Measurements from ENCODE around the gene SPATA9. TPM values are rescaled to one million over a fixed set of nuclear protein-coding genes. Genes with fewer than 3 reads are reported as not detected.

The SPATA9 gene
- total RNA-seq, 6 donors from 2014 or later, result 0.23 TPM; not detected in 5

DNA sequence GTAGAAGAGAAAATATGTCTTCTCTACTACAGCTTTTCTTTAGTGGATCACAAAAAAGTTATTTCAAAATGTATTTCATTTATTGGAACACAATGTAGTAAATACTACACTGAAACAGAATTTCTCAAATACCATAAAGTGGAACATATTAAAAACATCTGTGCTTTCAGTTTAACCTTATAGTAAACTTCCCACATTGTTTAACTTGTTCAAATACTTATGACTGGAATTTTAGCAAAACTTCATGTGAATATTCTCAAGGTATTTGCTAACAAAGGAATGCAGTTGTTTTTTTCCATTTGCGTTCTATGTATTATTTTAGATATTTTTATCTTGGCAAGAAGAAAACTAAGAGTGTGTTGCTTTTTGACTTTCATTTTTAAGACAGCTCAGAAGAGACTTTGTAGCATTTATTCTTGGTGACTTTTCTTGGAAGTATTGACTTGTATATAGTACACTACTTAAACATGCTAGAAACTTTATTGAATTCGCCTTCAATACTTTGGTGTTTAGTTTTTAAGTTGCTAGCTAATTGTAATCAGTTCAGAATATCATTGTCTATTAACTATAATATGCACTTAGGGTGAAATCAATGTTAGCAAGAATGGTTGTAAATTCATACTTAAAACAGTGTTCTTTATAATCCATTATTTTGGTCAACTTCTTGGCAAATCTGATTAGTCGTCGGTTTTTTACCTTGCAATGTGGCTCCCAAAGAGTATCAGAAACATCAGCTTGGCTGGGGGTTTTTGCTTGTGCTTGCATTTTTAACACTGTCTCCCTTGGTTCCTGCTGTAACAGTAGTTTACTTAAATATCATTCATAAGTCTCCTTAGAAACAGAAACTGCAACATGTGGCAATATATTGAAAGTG lies 43.4 kb upstream of the SPATA9 start:
- no peak for DNase-seq

GRCh38 chr5:95725071-95725820 lies 42.5 kb upstream of the SPATA9 start:
- H3K36me3 ChIP-seq, result no peaks in the 10 kb centered on the region
- TF ChIP-seq CTCF (IDR thresholded peaks at IDR 0.05) (no peak), POLR2A (IDR thresholded peaks at IDR 0.05) (no peak), EP300 (IDR thresholded peaks at IDR 0.05) (no peak), POLR2AphosphoS5 (IDR thresholded peaks at IDR 0.05) (no peak)
- no peak overlapping the region for H3K4me3 ChIP-seq
- peaks cover 2 to 14% (median 9%) of the 10 kb centered on the region in 4 donors for H3K4me1 ChIP-seq
- no peaks in the 10 kb centered on the region for H3K27me3 ChIP-seq
- DNase-seq (no peak), ATAC-seq (ENCODE audit: low FRiP score in 2 of 2) (no peak)
- H3K9me3 ChIP-seq, result no peaks in the 10 kb centered on the region
- H3K27ac ChIP-seq, result no peak overlapping the region
- 55 to 59% methylated on average over 5 of the region's 5 CpGs for WGBS, 2 donors

More for the DNA sequence above, 43.4 kb upstream of the SPATA9 start:
- Histone ChIP-seq H3K4me3 (no peak overlapping the region), H3K27me3 (no peaks in the 10 kb centered on the region), H3K9me3 (no peaks in the 10 kb centered on the region), H3K4me1 (peaks cover 4 to 16% (median 14%) of the 10 kb centered on the region in 4 donors), H3K36me3 (no peaks in the 10 kb centered on the region), H3K27ac (peak overlapping the region in 1 of 4 donors; percentile 30)
- WGBS, 2 donors, result 65 to 73% methylated on average over 4 of the region's 4 CpGs
- TF ChIP-seq POLR2A (IDR thresholded peaks at IDR 0.05) (no peak), POLR2AphosphoS5 (IDR thresholded peaks at IDR 0.05) (no peak), EP300 (IDR thresholded peaks at IDR 0.05) (no peak), CTCF (IDR thresholded peaks at IDR 0.05) (no peak)
- no peak for ATAC-seq (ENCODE audit: low FRiP score in 2 of 2)

GRCh38 chr5:95723632-95724369 lies 41.0 kb upstream of the SPATA9 start:
- H3K27ac ChIP-seq, result no peak overlapping the region
- ATAC-seq (ENCODE audit: low FRiP score in 2 of 2), result peak in 1 of 2 donors; percentile 47
- peaks cover 0 to 12% (median 4%) of the 10 kb centered on the region in 4 donors for H3K4me1 ChIP-seq
- TF ChIP-seq EP300 (IDR thresholded peaks at IDR 0.05), result no peak
- TF ChIP-seq POLR2A (IDR thresholded peaks at IDR 0.05), result no peak
- H3K36me3 ChIP-seq, result no peaks in the 10 kb centered on the region
- H3K27me3 ChIP-seq, result no peaks in the 10 kb centered on the region
- no peak overlapping the region for H3K4me3 ChIP-seq
- 74 to 78% methylated on average over 5 of the region's 5 CpGs for WGBS, 2 donors
- H3K9me3 ChIP-seq, result no peaks in the 10 kb centered on the region
- no peak for DNase-seq

- Histone ChIP-seq H3K9me3 (no peaks in the 10 kb centered on the region), H3K36me3 (no peaks in the 10 kb centered on the region), H3K4me3 (no peak overlapping the region), H3K27me3 (no peaks in the 10 kb centered on the region), H3K27ac (no peak overlapping the region), H3K4me1 (peaks cover 0 to 11% (median 2%) of the 10 kb centered on the region in 4 donors)
- WGBS, 2 donors, result 36 to 41% methylated on average over 1 of the region's 1 CpG
- ATAC-seq (ENCODE audit: low FRiP score in 2 of 2), result no peak
- TF ChIP-seq POLR2AphosphoS5 (IDR thresholded peaks at IDR 0.05) (no peak), POLR2A (IDR thresholded peaks at IDR 0.05) (no peak), CTCF (IDR thresholded peaks at IDR 0.05) (no peak), EP300 (IDR thresholded peaks at IDR 0.05) (no peak)
- DNase-seq, result no peak
These were observed 38.9 kb upstream of the SPATA9 start for GRCh38 chr5:95721582-95722295.

All from upper lobe of left lung (tissue), 6 donors.